Upper lobe of right lung (tissue), 1 donor: ENCODE data around the gene SUMO1. TPM values are rescaled to one million over a fixed set of nuclear protein-coding genes. Genes with fewer than 3 reads are reported as not detected.

Experiments used
- ATAC-seq: fragments of 200-7000 bp; cut with Tn5 transposase; one replicate; pipeline ENCODE4 v1.9.1; 2020; ENCODE audit warnings: mild to moderate bottlenecking, moderate library complexity
- DNase-seq: peaks from one replicate; pipeline ENCODE4 v3.0.0-alpha.2; 2020
- H3K27ac ChIP-seq: fragments of 200-600 bp; one replicate; pipeline ENCODE4 v1.8.0; 2022
- H3K27me3 ChIP-seq: fragments of 200-600 bp; one replicate; pipeline ENCODE4 v1.8.0; 2022; ENCODE audit warnings: mild to moderate bottlenecking
- H3K36me3 ChIP-seq: fragments of 200-600 bp; one replicate; pipeline ENCODE4 v1.8.0; 2022
- H3K4me1 ChIP-seq: fragments of 200-600 bp; one replicate; pipeline ENCODE4 v1.8.0; 2022
- H3K4me3 ChIP-seq: fragments of 200-600 bp; one replicate; pipeline ENCODE4 v1.8.0; 2022; ENCODE audit warnings: mild to moderate bottlenecking
- H3K9me3 ChIP-seq: fragments of 200-600 bp; one replicate; pipeline ENCODE4 v1.8.0; 2022
- intact Hi-C: fragments of 100-400 bp; cut with DNase I; formaldehyde crosslinking; loops from one replicate; pipeline ENCODE4 v1.11.0; 2022
- total RNA-seq: library from RNA; stranded (reverse); fragmentation: NEBNext Ultra II Directional; extraction: Animal tissue kit (Norgen Biotek cat#: 25700); gene quantifications from one replicate; pipeline ENCODE4 v1.2.1, GENCODE V29; 2021
- TF ChIP-seq, protein P1 (sequence below): fragments of 200-600 bp; IDR thresholded peaks from one replicate; pipeline ENCODE4 v1.8.0; 2022; ENCODE audit warnings: antibody characterized with exemption
- donor health status: DM: no; HTN: yes; CAD: no; lungs with severe emphysema.

Gene SUMO1
- total RNA-seq, 1 donor from 2014 or later, result 75.6 TPM

DNA sequence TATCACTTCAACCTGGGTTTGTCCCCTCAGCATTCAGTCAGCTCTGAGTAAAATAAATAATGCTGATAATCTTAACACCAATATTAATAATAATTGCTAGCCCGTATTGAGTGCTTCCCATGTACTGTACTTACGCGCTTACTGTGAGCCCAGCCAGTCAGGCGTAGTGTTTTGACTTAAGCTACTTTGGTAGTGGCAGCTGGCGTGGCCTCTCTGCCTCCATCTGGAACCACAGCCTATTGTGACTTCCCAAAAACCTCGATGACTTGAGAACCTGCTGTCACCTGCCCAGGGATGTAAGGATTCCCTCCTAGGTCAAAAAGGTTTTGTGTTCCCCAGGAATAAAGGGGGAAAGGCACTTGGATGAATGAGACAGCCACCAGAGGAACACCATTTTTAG lies 53.2 kb downstream of the SUMO1 start:
- H3K4me3 ChIP-seq, result no peak overlapping the region
- intact Hi-C loops, result no loop called here
- DNase-seq, result no peak
- H3K27me3 ChIP-seq, result no peaks in the 10 kb centered on the region
- H3K9me3 ChIP-seq, result no peaks in the 10 kb centered on the region
- H3K27ac ChIP-seq, result no peak overlapping the region
- no peak for ATAC-seq
- TF ChIP-seq, protein P1, sequence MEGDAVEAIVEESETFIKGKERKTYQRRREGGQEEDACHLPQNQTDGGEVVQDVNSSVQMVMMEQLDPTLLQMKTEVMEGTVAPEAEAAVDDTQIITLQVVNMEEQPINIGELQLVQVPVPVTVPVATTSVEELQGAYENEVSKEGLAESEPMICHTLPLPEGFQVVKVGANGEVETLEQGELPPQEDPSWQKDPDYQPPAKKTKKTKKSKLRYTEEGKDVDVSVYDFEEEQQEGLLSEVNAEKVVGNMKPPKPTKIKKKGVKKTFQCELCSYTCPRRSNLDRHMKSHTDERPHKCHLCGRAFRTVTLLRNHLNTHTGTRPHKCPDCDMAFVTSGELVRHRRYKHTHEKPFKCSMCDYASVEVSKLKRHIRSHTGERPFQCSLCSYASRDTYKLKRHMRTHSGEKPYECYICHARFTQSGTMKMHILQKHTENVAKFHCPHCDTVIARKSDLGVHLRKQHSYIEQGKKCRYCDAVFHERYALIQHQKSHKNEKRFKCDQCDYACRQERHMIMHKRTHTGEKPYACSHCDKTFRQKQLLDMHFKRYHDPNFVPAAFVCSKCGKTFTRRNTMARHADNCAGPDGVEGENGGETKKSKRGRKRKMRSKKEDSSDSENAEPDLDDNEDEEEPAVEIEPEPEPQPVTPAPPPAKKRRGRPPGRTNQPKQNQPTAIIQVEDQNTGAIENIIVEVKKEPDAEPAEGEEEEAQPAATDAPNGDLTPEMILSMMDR, result no peak
- no peaks in the 10 kb centered on the region for H3K4me1 ChIP-seq
- H3K36me3 ChIP-seq, result no peaks in the 10 kb centered on the region

DNA sequence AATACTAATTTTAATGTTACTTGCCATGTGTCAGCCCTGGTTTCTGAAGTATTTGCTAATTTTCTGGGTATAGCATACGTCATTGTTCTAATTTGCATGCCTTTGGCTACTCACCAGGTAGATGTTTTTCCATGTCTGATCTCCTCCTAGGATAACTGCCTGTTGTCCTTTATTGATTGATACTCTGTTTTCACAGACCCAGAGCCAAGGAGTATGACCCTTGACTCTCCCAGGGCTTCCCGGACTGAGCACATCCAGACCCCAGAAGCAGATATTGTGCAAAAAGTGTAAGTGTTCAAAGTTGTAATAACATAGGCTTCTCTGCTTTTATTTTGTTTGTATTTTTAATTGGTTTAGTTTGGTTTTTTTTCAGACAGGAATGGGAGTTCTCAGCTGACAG lies 53.8 kb downstream of the SUMO1 start:
- intact Hi-C loops, result no loop called here
- TF ChIP-seq, protein P1, result no peak

DNA sequence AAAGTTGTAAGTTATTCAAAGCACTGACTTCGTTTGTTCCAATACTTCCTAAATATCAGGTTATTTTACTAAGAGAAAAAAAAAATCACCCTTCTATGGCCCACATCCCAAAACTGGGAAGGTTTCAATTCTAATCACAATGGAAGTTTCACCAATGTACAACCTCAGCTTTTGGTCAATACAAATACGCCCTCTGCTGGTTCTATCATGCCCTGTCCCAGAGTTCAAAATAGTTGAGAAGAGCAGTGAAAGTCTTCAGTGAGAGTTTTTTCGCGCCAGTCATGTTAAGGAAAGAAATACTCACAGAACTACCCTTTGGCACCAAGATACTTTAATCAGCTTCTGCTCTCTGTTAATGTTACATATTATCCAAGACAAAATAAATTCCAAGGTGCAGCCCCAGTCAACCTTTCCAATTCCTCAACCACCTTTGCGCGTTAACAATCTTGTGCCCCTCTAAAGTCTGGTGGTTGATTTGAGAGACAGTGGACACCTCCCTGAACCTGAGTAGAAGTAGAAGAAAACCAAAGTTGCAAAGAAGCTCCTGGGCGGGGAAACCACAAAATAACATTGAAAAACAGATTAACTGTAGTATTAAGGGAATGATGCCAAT lies 59.9 kb downstream of the SUMO1 start:
- H3K9me3 ChIP-seq, result no peaks in the 10 kb centered on the region
- H3K36me3 ChIP-seq, result no peaks in the 10 kb centered on the region
- ATAC-seq (peak; percentile 86), DNase-seq (no peak)
- no peaks in the 10 kb centered on the region for H3K4me1 ChIP-seq
- no peaks in the 10 kb centered on the region for H3K27me3 ChIP-seq
- H3K4me3 ChIP-seq, result no peak overlapping the region
- no peak overlapping the region for H3K27ac ChIP-seq
- TF ChIP-seq, protein P1, result peak; percentile 86
- intact Hi-C loops, result no loop called here

More for the DNA sequence above, 53.8 kb downstream of the SUMO1 start:
- H3K27ac ChIP-seq, result no peak overlapping the region
- no peak for DNase-seq
- no peaks in the 10 kb centered on the region for H3K9me3 ChIP-seq
- H3K27me3 ChIP-seq, result no peaks in the 10 kb centered on the region
- H3K4me1 ChIP-seq, result no peaks in the 10 kb centered on the region
- H3K4me3 ChIP-seq, result no peak overlapping the region
- no peaks in the 10 kb centered on the region for H3K36me3 ChIP-seq
- no peak for ATAC-seq

DNA sequence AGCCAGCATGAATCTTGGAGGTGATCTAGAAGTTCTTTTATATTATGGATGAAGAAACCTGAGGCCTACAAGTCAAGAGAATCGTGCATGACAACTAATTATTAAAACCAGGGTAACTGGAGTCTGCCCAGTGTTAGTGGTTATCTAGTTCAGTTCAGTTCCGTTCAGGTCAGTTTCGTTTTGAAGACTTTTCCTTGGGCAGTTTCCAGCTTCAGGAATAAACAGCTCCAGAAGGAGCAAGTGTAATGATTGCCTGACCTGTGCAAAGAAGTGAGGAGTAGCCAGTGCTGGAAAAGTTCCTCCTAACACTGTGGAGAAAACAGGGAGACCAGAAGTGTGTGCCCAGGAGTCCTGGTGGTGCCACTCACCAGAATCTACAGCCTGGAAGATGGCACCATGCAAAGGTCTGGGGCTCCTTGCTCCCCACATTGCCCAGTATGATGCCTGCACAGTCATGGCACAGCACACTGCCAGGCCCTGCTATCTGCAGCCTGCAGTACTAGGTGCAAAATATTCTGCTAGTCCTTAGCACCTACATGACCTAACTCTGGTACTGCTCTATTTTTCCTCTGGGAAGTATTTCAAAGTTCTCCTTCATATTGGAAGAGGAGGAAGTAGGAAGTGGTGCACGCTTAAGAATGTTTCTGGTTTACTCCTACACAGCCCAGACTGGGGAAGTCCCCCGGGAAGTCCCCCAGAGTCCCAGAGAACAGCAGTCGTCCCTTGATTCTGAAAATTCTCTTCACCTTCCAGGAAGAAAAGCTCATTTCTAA lies 65.8 kb downstream of the SUMO1 start:
- Histone ChIP-seq H3K27me3 (no peaks in the 10 kb centered on the region), H3K4me1 (no peaks in the 10 kb centered on the region), H3K9me3 (no peaks in the 10 kb centered on the region), H3K36me3 (no peaks in the 10 kb centered on the region), H3K4me3 (no peak overlapping the region), H3K27ac (no peak overlapping the region)
- no peak for DNase-seq
- intact Hi-C loops, result no loop called here
- TF ChIP-seq, protein P1, result no peak
- peak; percentile 74 for ATAC-seq

DNA sequence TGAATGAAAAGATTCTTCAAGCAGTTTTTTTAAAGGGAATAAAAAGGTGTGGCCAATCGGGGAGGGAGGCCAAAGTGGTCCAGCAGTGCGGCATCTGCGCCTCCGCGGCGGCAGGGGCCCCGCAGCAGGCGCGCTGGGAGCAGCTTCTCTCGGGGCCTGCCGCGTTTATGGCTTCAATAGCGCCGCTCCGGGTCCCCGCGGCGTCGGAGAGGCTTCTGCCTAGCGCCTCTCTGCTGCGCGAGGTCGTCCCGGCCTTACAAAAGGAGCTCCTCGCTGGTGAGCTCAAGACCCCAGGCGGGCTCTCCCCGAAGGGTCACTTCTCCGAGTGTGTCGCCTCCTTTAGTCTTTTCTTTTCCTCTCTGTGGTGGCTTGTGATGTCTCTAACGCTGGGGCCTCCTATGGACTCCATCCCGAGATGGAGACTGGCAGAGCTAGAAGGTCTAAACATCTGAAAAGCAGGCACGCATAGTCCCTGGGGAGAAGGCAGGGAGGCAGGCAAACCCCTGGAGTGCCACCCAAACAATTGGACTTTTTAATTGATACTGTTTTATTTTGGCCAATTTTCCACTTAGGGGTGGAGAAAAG lies 67.1 kb downstream of the SUMO1 start:
- no peaks in the 10 kb centered on the region for H3K27me3 ChIP-seq
- TF ChIP-seq, protein P1, result no peak
- intact Hi-C loops, result no loop called here
- no peak for ATAC-seq
- no peaks in the 10 kb centered on the region for H3K4me1 ChIP-seq
- H3K27ac ChIP-seq, result no peak overlapping the region
- no peaks in the 10 kb centered on the region for H3K9me3 ChIP-seq
- H3K36me3 ChIP-seq, result no peaks in the 10 kb centered on the region
- DNase-seq, result no peak
- no peak overlapping the region for H3K4me3 ChIP-seq
